Endothelial cell of umbilical vein (primary cell): ENCODE measurements around the gene TMEM108. TPM values are rescaled to one million over a fixed set of nuclear protein-coding genes. Genes with fewer than 3 reads are reported as not detected.

Experiments
- BruUV-seq: library from RNA; stranded (reverse); fragments of 400-500 nt; replicated peaks from 2 replicates; lab custom pipeline; 2021; lab: Mats Ljungman, UMichigan
- CTCF ChIA-PET: fragments of 300-600, 350-600 bp; sonication (Branson Sonifier 250); formaldehyde crosslinking; loops from one replicate; lab custom pipeline; 2021; ENCODE audit warnings: antibody characterized with exemption, inconsistent platforms; lab: Charles Lee
- POLR2A ChIA-PET: fragments of 300-600, 350-600 bp; sonication (Branson Sonifier 250); formaldehyde crosslinking; loops from one replicate; lab custom pipeline; 2021; ENCODE audit warnings: antibody characterized with exemption, inconsistent platforms; lab: Charles Lee
- DNase-seq: peaks from one replicate; pipeline ENCODE4 v3.0.0-alpha.2; 2011; ENCODE audit warnings: low read depth, low spot score
- FAIRE-seq: peaks from 2 replicates; lab custom pipeline; 2011; peaks lifted over from hg19 to GRCh38; lab: Jason Lieb, UNC
- H2AFZ ChIP-seq: 2 replicates; pipeline ENCODE4 v1.6.0; 2012; ENCODE audit warnings: low read depth, low read length, control low read depth, inconsistent platforms
- H3K27ac ChIP-seq: 2 replicates; pipeline ENCODE4 v1.5.1; 2011; ENCODE audit warnings: low read depth, mild to moderate bottlenecking, control low read depth, low read length, moderate library complexity; ENCODE audit not compliant: insufficient read depth
- H3K27me3 ChIP-seq, 2 experiments: 2 replicates each; pipeline versions ENCODE4 v1.6.0 to v1.6.1; 2011; ENCODE audit warnings: low read length in 2 of 2, mixed read lengths in 1 of 2; ENCODE audit not compliant: control insufficient read depth in 2 of 2, insufficient read depth in 2 of 2
- H3K36me3 ChIP-seq, 2 experiments: 2 replicates in 1 of 2; 3 replicates in 1 of 2; pipeline ENCODE4 v1.5.1; 2011; ENCODE audit warnings: low read length in 2 of 2, mild to moderate bottlenecking in 1 of 2, moderate library complexity in 1 of 2; ENCODE audit not compliant: control insufficient read depth in 2 of 2, insufficient read depth in 2 of 2; ENCODE audit errors: extremely low read depth in 1 of 2
- H3K4me1 ChIP-seq: 3 replicates; pipeline ENCODE4 v1.5.1; 2011; ENCODE audit warnings: mild to moderate bottlenecking, low read length; ENCODE audit not compliant: control insufficient read depth, insufficient read depth; ENCODE audit errors: extremely low read depth
- H3K4me2 ChIP-seq: 2 replicates; pipeline ENCODE4 v1.6.1; 2011; ENCODE audit warnings: low read length, control low read depth, mixed read lengths; ENCODE audit not compliant: insufficient read depth
- H3K4me3 ChIP-seq, 3 experiments: fragments of 200-600 bp in 1 of 3; sonication (generic), shearing (Covaris generic) in 1 of 3; replicated peaks in 1 of 3; 2 replicates each; pipeline ENCODE4 v1.5.1; 2011 to 2016; ENCODE audit warnings: control low read depth in 3 of 3, low read length in 3 of 3, mild to moderate bottlenecking in 2 of 3, inconsistent platforms in 1 of 3, low read depth in 1 of 3, moderate library complexity in 1 of 3; ENCODE audit not compliant: insufficient read depth in 1 of 3
- H3K79me2 ChIP-seq: 2 replicates; pipeline ENCODE4 v1.6.0; 2012; ENCODE audit warnings: low read length, inconsistent platforms; ENCODE audit not compliant: control insufficient read depth, insufficient read depth
- H3K9ac ChIP-seq: replicated peaks from 2 replicates; pipeline ENCODE3; 2011; ENCODE audit warnings: low read length, control low read depth; ENCODE audit not compliant: insufficient read depth; ENCODE audit errors: extremely low read depth
- H3K9me1 ChIP-seq: replicated peaks from 3 replicates; pipeline ENCODE4 v1.6.0; 2011; ENCODE audit warnings: mild to moderate bottlenecking, low read length; ENCODE audit not compliant: control insufficient read depth, insufficient read depth; ENCODE audit errors: extremely low read depth
- H3K9me3 ChIP-seq: replicated peaks from 2 replicates; pipeline ENCODE4 v1.5.1; 2012; ENCODE audit warnings: low read length, inconsistent platforms; ENCODE audit not compliant: control insufficient read depth, insufficient read depth
- H4K20me1 ChIP-seq: replicated peaks from 2 replicates; pipeline ENCODE3; 2011; ENCODE audit warnings: mild to moderate bottlenecking, low read length; ENCODE audit not compliant: control insufficient read depth, insufficient read depth; ENCODE audit errors: extremely low read depth
- EZH2 ChIP-seq: IDR thresholded peaks from 2 replicates; pipeline ENCODE4 v1.6.1; 2012; ENCODE audit warnings: borderline replicate concordance, low read depth, mild to moderate bottlenecking, moderate library complexity, low read length, inconsistent platforms; ENCODE audit not compliant: severe bottlenecking
- FOS ChIP-seq: IDR thresholded peaks from 2 replicates; pipeline ENCODE4 v1.6.1; 2011; ENCODE audit warnings: mild to moderate bottlenecking, low read length, moderate library complexity, borderline replicate concordance; ENCODE audit not compliant: insufficient read depth
- GATA2 ChIP-seq: IDR thresholded peaks from 2 replicates; pipeline ENCODE4 v1.7.0; 2011; ENCODE audit warnings: low read depth, mild to moderate bottlenecking, moderate library complexity, mixed read lengths, low read length; ENCODE audit not compliant: insufficient read length, insufficient read depth
- JUN ChIP-seq: IDR thresholded peaks from 2 replicates; pipeline ENCODE4 v1.6.1; 2011; ENCODE audit warnings: borderline replicate concordance, low read depth; ENCODE audit not compliant: insufficient read length, insufficient read depth
- MAX ChIP-seq: IDR thresholded peaks from 2 replicates; pipeline ENCODE4 v1.6.1; 2011; ENCODE audit not compliant: insufficient read depth, insufficient read length
- MYC ChIP-seq: IDR thresholded peaks from one replicate; pipeline ENCODE4 v1.6.1; 2011; ENCODE audit warnings: mild to moderate bottlenecking, low read depth, low read length
- POLR2A ChIP-seq: IDR thresholded peaks from 2 replicates; pipeline ENCODE4 v1.6.1; 2012; ENCODE audit warnings: low read depth, mild to moderate bottlenecking, control low read depth, low read length
- POLR2AphosphoS5 ChIP-seq: IDR thresholded peaks from 2 replicates; pipeline ENCODE4 v1.6.1; 2012; ENCODE audit warnings: low read depth, mild to moderate bottlenecking, control low read depth, low read length, moderate library complexity; ENCODE audit not compliant: insufficient read depth
- dilution Hi-C: fragments of 300-500 bp; cut with MboI; formaldehyde crosslinking; loops from one replicate; pipeline ENCODE4 v1.15.0; 2019; ENCODE audit warnings: low sequenced_read_pairs; ENCODE audit not compliant: extremely low pct_ligation_motif_present
- intact Hi-C: fragments of 100-400 bp; cut with micrococcal nuclease; formaldehyde crosslinking; loops from one replicate; pipeline ENCODE4 v1.10.0; 2022
- polyA plus RNA-seq, 4 experiments: library from polyadenylated mRNA; depleted of rRNA in 3 of 4; stranded (reverse) in 3 of 4; unstranded in 1 of 4; fragments of >200 nt; gene quantifications; 2 replicates each; pipeline versions ENCODE4 v1.2.1 to v1.2.3, GENCODE V29; 2011 to 2012; ENCODE audit warnings: missing spikeins in 1 of 4
- total RNA-seq: library from RNA; stranded (reverse); gene quantifications from 2 replicates; pipeline ENCODE4 v1.2.3, GENCODE V29; 2021
- TF ChIP-seq, protein P1 (sequence below), 2 donors: IDR thresholded peaks; 1 replicate in 1 of 2; 2 replicates in 1 of 2; pipeline ENCODE4 v1.5.1; 2011; ENCODE audit warnings: low read length in 2 of 2, mild to moderate bottlenecking in 2 of 2, moderate library complexity in 2 of 2, control low read depth in 1 of 2, inconsistent platforms in 1 of 2, low read depth in 1 of 2; ENCODE audit not compliant: insufficient read depth in 1 of 2; ENCODE audit errors: extremely low read depth in 1 of 2

TMEM108 gene
- total and polyA plus RNA-seq, 2 donors (not counting 3 experiments of a cell fraction or from before 2014, with no cell fraction given), result 0.40 to 1.1 TPM

GRCh38 chr3:133444423-133444774, 406.2 kb downstream of the TMEM108 start:
- ChIA-PET POLR2A (no interaction called here), CTCF (no interaction called here)
- TF ChIP-seq, protein P1, sequence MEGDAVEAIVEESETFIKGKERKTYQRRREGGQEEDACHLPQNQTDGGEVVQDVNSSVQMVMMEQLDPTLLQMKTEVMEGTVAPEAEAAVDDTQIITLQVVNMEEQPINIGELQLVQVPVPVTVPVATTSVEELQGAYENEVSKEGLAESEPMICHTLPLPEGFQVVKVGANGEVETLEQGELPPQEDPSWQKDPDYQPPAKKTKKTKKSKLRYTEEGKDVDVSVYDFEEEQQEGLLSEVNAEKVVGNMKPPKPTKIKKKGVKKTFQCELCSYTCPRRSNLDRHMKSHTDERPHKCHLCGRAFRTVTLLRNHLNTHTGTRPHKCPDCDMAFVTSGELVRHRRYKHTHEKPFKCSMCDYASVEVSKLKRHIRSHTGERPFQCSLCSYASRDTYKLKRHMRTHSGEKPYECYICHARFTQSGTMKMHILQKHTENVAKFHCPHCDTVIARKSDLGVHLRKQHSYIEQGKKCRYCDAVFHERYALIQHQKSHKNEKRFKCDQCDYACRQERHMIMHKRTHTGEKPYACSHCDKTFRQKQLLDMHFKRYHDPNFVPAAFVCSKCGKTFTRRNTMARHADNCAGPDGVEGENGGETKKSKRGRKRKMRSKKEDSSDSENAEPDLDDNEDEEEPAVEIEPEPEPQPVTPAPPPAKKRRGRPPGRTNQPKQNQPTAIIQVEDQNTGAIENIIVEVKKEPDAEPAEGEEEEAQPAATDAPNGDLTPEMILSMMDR (IDR thresholded peaks at IDR 0.05; ENCODE audit: extremely low read depth in 1 of 2, insufficient read depth in 1 of 2, low read depth in 1 of 2, low read length in 2 of 2), result no peak
- TF ChIP-seq POLR2AphosphoS5 (no peak), JUN (no peak), POLR2A (no peak), EZH2 (no peak), MAX (no peak), FOS (no peak), GATA2 (no peak), MYC (no peak)
- intact Hi-C loops, result no loop called here
- H3K4me1 ChIP-seq, result no peaks in the 10 kb centered on the region
- no peak overlapping the region for H2AFZ ChIP-seq
- no peaks in the 10 kb centered on the region for H4K20me1 ChIP-seq
- dilution Hi-C loops, result no loop called here
- no peak for DNase-seq
- no peaks in the 10 kb centered on the region for H3K9me3 ChIP-seq
- no peak overlapping the region for H3K4me3 ChIP-seq
- no peaks in the 10 kb centered on the region for H3K9me1 ChIP-seq
- FAIRE-seq, result no peak
- BruUV-seq, result no TSS peak
- H3K27me3 ChIP-seq, result peaks cover 9 to 11% of the 10 kb centered on the region in 2 experiments
- H3K9ac ChIP-seq, result no peak overlapping the region
- no peak overlapping the region for H3K4me2 ChIP-seq
- no peak overlapping the region for H3K27ac ChIP-seq
- H3K79me2 ChIP-seq, result no peaks in the 10 kb centered on the region
- H3K36me3 ChIP-seq, result no peaks in the 10 kb centered on the region
